Superior temporal gyrus (tissue), 1 donor: ENCODE data around the gene LHFPL3.
"Not testable (repeated sequence)": the region's sequence is repeated elsewhere in the genome, so short reads cannot be mapped to it uniquely, and the experiment has no call there.

Experiments
- DNase-seq: peaks from one replicate; pipeline ENCODE4 v3.0.0-alpha.2; 2016; ENCODE audit errors: extremely low spot score

The LHFPL3 gene

GRCh38 chr7:104595591-104595990 lies 267.2 kb downstream of the LHFPL3 start:
- not testable (repeated sequence) for DNase-seq

DNA sequence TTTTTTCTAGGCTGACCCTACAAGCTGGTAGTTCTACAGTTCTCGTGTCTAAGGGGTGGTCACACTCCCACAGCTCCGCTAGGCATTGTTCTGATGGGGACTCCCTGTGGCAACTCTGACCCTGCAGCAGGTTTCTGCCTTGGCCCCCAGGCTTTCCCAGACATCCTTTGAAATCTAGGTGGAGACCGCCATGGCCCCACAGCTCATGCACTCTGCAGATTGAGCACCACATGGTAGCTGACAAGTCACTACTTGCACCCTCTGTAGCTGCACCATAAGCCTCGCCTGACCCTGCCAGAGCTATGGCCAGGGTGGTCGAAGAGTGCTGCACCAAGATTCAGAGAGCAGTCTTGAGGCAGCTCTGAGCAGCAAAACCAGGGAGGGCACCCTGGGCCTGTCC lies 275.6 kb downstream of the LHFPL3 start:
- no peak for DNase-seq

- DNase-seq = no peak
These were observed 276.3 kb downstream of the LHFPL3 start for GRCh38 chr7:104604706-104605105.

GRCh38 chr7:104621321-104621720 lies 292.9 kb downstream of the LHFPL3 start:
- DNase-seq = no peak

- no peak for DNase-seq
These were observed 297.6 kb downstream of the LHFPL3 start for GRCh38 chr7:104625956-104626355.

GRCh38 chr7:104627516-104627915 lies 299.1 kb downstream of the LHFPL3 start:
- DNase-seq = no peak

GRCh38 chr7:104628017-104628416 lies 299.6 kb downstream of the LHFPL3 start:
- no peak for DNase-seq

DNA sequence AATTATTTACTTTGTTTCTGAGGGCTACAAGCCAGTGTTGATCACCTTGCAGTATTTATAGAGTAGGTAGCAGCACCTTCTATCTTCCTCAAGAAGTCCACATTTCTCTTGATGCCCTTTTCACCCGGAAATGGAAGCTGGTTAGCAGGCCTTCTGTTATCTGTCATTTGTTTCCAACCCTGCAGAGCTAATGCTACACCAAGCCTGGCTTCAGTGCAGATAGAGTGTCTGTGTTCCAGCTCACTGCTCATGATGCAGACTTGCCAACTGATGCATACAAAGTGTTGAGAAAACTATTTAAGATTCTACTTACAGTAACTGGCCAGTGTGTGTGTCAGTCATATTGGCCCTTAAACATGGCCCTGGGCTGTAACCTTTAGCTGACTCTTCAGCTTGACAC lies 301.0 kb downstream of the LHFPL3 start:
- DNase-seq = no peak

- DNase-seq = no peak
These were observed 312.1 kb downstream of the LHFPL3 start for GRCh38 chr7:104640506-104640905.

DNA sequence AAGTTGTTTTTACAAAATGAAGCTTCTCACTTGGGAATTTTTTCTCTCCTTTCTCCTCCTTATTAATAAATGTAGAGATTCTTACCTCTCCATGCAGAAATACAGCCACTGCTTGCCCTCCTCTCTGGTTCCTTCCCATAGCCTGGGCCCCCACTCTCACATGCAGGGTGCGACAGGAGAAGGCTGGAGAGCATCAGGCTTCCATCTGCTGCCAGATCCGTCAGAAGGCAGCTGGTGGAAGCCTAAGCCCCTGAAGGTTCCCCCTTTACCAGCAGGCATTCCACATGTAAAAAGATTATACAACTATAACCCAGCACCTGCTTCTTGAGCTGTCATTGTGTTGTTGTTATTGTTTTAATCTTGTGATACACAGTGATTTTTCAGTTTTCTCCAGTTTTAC lies 314.2 kb downstream of the LHFPL3 start:
- no peak for DNase-seq

- no peak for DNase-seq
These were observed 315.3 kb downstream of the LHFPL3 start for GRCh38 chr7:104643587-104644217.

DNA sequence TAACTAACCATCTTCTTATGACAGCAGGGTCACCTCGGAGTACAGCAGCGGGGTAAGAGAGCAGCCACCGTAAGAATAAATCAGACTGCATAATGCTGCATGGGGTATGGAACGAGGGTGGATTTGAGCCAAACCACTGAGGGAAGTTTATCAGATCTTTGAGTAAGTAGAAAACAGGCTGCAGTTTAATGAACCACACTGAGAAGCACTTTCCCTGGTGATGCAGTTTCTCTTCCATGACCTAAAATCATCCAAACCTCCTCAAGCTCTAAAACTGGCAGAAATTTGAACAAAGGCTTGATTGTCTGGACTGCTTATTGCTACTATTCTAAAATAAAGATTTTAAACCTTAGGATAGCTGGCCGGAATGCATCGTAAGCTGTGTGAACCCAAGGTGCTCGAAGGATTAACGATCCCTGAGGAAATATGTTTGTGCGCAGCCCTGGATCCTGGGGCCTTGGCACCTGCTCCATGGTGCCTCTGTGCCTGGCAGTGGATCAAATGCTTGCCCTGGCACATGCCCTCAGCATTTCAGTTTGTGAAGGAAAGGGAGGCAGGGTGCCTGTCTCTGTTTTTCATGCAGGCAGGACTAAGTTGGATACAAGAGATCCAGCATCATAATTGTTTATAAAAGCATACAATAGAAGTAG lies 322.7 kb downstream of the LHFPL3 start:
- DNase-seq = no peak

DNA sequence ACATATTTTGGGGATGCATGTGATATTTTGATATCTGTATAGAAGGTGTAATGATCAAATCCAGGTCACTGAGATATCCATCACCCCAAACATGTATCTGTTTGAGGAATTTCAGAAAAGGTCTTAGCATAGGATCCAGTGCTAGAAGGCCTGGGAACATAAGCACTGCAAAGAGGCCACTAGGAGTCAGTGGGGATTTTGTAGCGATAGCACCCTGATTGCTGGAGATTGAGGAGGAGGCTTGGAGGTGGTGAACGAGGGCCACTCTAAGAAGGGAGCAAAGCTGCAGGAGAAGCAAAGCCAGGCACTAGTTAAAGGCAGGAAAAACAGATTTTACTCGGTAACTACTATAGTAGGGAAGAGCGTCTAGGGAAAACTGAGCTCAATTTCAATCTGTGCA lies 324.0 kb downstream of the LHFPL3 start:
- no peak for DNase-seq

GRCh38 chr7:104652865-104653264 lies 324.5 kb downstream of the LHFPL3 start:
- DNase-seq = no peak

GRCh38 chr7:104653825-104654401 lies 325.5 kb downstream of the LHFPL3 start:
- no peak for DNase-seq

- no peak for DNase-seq
These were observed 327.2 kb downstream of the LHFPL3 start for GRCh38 chr7:104655592-104655991.

GRCh38 chr7:104656467-104656866 lies 328.1 kb downstream of the LHFPL3 start:
- no peak for DNase-seq

GRCh38 chr7:104657134-104657533 lies 328.7 kb downstream of the LHFPL3 start:
- no peak for DNase-seq

DNA sequence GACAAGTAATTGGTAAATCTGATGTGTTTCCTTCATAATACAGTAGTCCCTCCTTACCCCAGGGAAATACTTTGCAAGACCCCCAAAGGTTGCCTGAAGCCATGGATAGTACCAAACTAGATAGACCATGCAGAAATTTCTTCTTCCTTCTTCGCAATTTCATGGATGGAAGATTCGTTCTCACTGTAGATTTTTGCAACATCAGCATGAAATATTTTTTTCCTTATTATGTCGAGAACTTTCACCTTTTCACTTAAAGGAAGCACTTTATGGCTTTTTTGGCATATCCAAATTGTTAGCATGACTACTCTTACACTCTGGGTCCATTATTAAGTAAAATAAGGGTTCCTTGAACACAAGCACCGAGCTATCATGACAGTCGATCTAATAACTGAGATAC lies 333.2 kb downstream of the LHFPL3 start:
- DNase-seq = no peak

DNA sequence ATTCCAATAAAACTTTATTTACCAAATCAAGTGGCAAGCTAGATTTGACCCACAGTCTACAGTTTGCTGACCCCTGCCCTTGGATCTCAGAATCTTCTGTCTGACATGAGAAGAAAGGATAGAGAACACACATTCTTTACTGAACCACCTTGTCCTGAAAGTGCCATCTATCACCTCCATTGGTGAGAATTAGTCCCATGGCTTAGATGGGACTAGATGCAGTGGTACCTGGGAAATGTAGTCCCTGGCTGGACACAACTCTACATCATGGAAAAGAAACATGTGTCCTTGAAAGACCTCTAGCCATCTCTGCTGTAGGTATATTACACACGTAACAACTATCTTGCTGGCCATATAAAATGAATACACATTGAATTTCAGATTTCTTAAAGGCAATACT lies 336.2 kb downstream of the LHFPL3 start:
- DNase-seq = no peak

GRCh38 chr7:104677587-104677986 lies 349.2 kb downstream of the LHFPL3 start:
- DNase-seq = no peak

- no peak for DNase-seq
These were observed 350.7 kb downstream of the LHFPL3 start for GRCh38 chr7:104679085-104679484.

DNA sequence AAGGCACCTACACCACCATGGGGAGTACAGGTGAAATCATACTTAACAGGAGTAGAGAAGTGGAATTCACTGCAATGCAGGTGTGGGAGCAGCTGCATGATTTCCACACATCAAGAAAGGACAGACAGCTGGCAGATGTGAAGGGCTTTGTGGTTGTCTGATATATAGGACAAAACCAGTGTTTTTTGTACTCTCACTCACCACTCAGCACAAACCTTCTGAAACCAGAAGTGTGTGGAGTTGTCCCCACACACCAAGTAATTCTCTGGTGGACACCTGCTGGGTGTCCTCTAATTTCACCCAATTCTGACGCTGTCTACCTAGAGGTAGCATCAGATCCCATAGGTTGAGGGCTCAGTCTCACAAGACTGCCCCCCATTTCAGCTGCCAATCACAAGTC lies 357.9 kb downstream of the LHFPL3 start:
- DNase-seq = no peak
